Heart left ventricle (tissue), 16 donors: ENCODE data around the gene CLRN1. TPM values are rescaled to one million over a fixed set of nuclear protein-coding genes. Genes with fewer than 3 reads are reported as not detected.

Source experiments
- ATAC-seq, 4 donors: fragments of 200-7000 bp; cut with Tn5 transposase; one replicate each; pipeline ENCODE4 v1.9.1; 2020 to 2022; ENCODE audit warnings: moderate library complexity in 4 of 4, mild to moderate bottlenecking in 3 of 4, moderate number of reproducible peaks in 1 of 4
- DNase-seq, 5 donors: peaks; one replicate each; pipeline ENCODE4 v3.0.0-alpha.2; 2020
- H3K27ac ChIP-seq, 12 donors: fragments of 200-600 bp; sonication (generic) in 4 of 12; one replicate each; pipeline versions ENCODE4 v1.5.0 to v1.8.0; 2016 to 2022; ENCODE audit warnings: mild to moderate bottlenecking in 2 of 12
- H3K27me3 ChIP-seq, 9 donors: fragments of 200-600 bp; sonication (generic) in 2 of 9; one replicate each; pipeline versions ENCODE4 v1.5.1 to v1.8.0; 2016 to 2022; ENCODE audit warnings: mild to moderate bottlenecking in 3 of 9
- H3K36me3 ChIP-seq, 9 donors: fragments of 200-600 bp; sonication (generic) in 2 of 9; one replicate each; pipeline versions ENCODE4 v1.5.0 to v1.8.0; 2018 to 2022; ENCODE audit warnings: mild to moderate bottlenecking in 2 of 9
- H3K4me1 ChIP-seq, 12 donors: fragments of 200-600 bp; sonication (generic) in 4 of 12; one replicate each; pipeline versions ENCODE4 v1.5.0 to v1.8.0; 2016 to 2022; ENCODE audit warnings: mild to moderate bottlenecking in 3 of 12
- H3K4me3 ChIP-seq, 12 donors: fragments of 200-600 bp; sonication (generic) in 4 of 12; one replicate each; pipeline versions ENCODE4 v1.5.0 to v1.8.0; 2017 to 2022; ENCODE audit warnings: mild to moderate bottlenecking in 9 of 12, moderate library complexity in 4 of 12
- H3K9me3 ChIP-seq, 12 donors: fragments of 200-600 bp; sonication (generic) in 4 of 12; one replicate each; pipeline versions ENCODE4 v1.5.0 to v1.8.0; 2016 to 2022; ENCODE audit warnings: mild to moderate bottlenecking in 1 of 12
- POLR2A ChIP-seq, 2 donors: fragments of 450-650 bp; IDR thresholded peaks; one replicate each; pipeline ENCODE4 v1.6.1; 2017; ENCODE audit warnings: antibody characterized with exemption in 2 of 2, mild to moderate bottlenecking in 2 of 2, moderate library complexity in 2 of 2
- WGBS, 4 donors: extraction: QIAGEN DNeasy Blood & Tissue Kit in 2 of 4; methylation state at CpG; one replicate each; pipeline versions ENCODE4 v1.1.5 to v1.1.7; 2013 to 2018; 5-methylcytosine and 5-hydroxymethylcytosine counted together
- intact Hi-C, 10 donors: fragments of 100-400 bp; cut with DNase I; formaldehyde crosslinking; loops; one replicate each; pipeline versions ENCODE4 v1.11.1 to v1.14.2; 2022
- polyA plus RNA-seq, 2 donors: library from polyadenylated mRNA; stranded (reverse); fragments of 200-250 nt; gene quantifications; one replicate each; pipeline ENCODE4 v1.2.3, GENCODE V29; 2013
- total RNA-seq, 9 donors: library from RNA; depleted of rRNA in 2 of 9; stranded (reverse); fragments of >200 nt in 2 of 9; fragmentation: NEBNext Ultra II Directional in 3 of 9; extraction: Animal tissue kit (Norgen Biotek cat#: 25700) in 3 of 9; gene quantifications; one replicate each; pipeline versions ENCODE4 v1.1.0 to v1.2.4, GENCODE V29; 2016 to 2023
- TF ChIP-seq, protein P1 (sequence below), 12 donors: fragments of 200-600 bp; sonication (generic) in 4 of 12; IDR thresholded peaks; one replicate each; pipeline versions ENCODE4 v1.5.0 to v1.8.0; 2018 to 2022; ENCODE audit warnings: antibody characterized with exemption in 12 of 12, mild to moderate bottlenecking in 5 of 12
- donor health status: ischemic (EF 13 %, LVEDD 7.1; RV severe dilation, severe dysfunction).
- donor health status: healthy with polysubstance abuse.
- donor health status: DM: no; HTN: yes; CAD: no.
- donor health status: DM: no; HTN: no; CAD: no.
- donor health status: ischemic (EF 25% LVEDD 6.9; RV normal size, moderate dysfunction).
- donor health status: ischemic (EF 25% LVEDD 5.7; RV mildly dilated, moderate dysfunction).
- donor health status: healthy.
- donor health status: DM: yes; HTN: yes; CAD: no.
- donor health status: ischemic (EF 35%, LVEDD 5.7; RV mildly dilated, moderate dysfunction).
- donor health status: nonischemic (EF 11% LVEDD 7.7; RV severe dilation, severe dysfunction).
- donor health status: DM: yes; HTN: yes; CAD: no.
- donor health status: PGD.
- donor health status: ischemic (EF 29% LVEDD 5.4; RV normal size, mild dysfunction).
- donor health status: nonischemic (EF 23%, LVEDD 6.1; RV moderate dilation, normal function).

Gene CLRN1
- total and polyA plus RNA-seq, 11 donors = not detected

DNA sequence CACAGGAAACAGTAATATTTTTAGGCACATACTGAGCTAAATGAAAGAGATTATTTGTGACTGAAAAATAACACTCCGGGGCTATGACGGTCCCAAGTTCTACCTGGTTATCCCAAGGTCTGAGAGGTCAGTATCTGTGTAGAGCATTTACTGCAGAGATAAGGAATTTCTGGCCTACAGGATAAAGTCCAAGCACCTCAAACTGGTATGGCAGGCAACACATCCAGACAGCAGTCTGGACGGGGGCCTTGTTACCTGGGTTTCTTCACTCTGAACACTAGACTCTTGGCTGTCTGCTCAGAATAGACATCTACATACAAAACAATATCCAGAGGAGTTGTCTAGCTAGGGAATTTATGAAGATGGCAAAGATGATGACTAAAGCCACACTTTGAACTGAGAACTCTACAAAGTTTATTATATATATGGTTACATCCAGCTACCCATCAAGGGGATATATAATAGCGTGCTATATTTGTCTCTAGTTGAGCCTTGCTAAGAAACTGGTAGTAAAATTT lies 42.0 kb upstream of the CLRN1 start:
- intact Hi-C loops = no loop called here
- no peaks in the 10 kb centered on the region for H3K36me3 ChIP-seq

DNA sequence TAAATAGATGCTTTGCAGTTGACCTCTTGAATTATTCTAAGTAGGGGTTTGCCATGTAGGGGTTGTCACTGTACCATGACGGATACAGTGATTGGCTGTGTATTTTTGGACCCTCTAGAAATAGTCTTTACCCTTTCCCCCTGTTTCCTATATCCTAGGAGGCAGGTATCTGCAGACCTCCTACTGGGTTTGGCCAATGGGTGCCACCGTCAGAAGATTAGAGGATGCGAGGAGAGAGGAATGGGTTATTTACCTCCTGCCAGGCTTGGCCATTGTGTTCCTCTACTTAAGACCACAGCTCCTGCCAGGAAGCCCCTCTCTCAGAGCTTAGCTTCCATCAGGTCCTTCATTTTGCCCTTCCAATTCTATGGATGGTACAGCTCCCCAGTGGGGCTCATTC lies 40.2 kb upstream of the CLRN1 start:
- H3K4me1 ChIP-seq = no peaks in the 10 kb centered on the region
- ATAC-seq = no peak
- H3K36me3 ChIP-seq = no peaks in the 10 kb centered on the region
- no peak overlapping the region for H3K27ac ChIP-seq
- no peak overlapping the region for H3K4me3 ChIP-seq
- H3K9me3 ChIP-seq = no peaks in the 10 kb centered on the region
- H3K27me3 ChIP-seq = peaks cover 0 to 7% (median 0%) of the 10 kb centered on the region in 9 donors
- 79 to 88% (median 86%) methylated on average over 3 of the region's 3 CpGs for WGBS, 4 donors
- TF ChIP-seq, protein P1, sequence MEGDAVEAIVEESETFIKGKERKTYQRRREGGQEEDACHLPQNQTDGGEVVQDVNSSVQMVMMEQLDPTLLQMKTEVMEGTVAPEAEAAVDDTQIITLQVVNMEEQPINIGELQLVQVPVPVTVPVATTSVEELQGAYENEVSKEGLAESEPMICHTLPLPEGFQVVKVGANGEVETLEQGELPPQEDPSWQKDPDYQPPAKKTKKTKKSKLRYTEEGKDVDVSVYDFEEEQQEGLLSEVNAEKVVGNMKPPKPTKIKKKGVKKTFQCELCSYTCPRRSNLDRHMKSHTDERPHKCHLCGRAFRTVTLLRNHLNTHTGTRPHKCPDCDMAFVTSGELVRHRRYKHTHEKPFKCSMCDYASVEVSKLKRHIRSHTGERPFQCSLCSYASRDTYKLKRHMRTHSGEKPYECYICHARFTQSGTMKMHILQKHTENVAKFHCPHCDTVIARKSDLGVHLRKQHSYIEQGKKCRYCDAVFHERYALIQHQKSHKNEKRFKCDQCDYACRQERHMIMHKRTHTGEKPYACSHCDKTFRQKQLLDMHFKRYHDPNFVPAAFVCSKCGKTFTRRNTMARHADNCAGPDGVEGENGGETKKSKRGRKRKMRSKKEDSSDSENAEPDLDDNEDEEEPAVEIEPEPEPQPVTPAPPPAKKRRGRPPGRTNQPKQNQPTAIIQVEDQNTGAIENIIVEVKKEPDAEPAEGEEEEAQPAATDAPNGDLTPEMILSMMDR (IDR thresholded peaks at IDR 0.05) = no peak
- TF ChIP-seq POLR2A (IDR thresholded peaks at IDR 0.05) = no peak
- intact Hi-C loops = no loop called here
- no peak for DNase-seq

More for the DNA sequence above, 42.0 kb upstream of the CLRN1 start:
- Histone ChIP-seq H3K9me3 (no peaks in the 10 kb centered on the region), H3K27ac (no peak overlapping the region), H3K4me1 (no peaks in the 10 kb centered on the region), H3K27me3 (peaks cover 0 to 10% (median 0%) of the 10 kb centered on the region in 9 donors), H3K4me3 (no peak overlapping the region)
- 57 to 75% (median 64%) methylated on average over 4 of the region's 4 CpGs for WGBS, 4 donors
- DNase-seq (no peak), ATAC-seq (no peak)
- TF ChIP-seq, protein P1 (IDR thresholded peaks at IDR 0.05) = no peak
- TF ChIP-seq POLR2A (IDR thresholded peaks at IDR 0.05) = no peak

DNA sequence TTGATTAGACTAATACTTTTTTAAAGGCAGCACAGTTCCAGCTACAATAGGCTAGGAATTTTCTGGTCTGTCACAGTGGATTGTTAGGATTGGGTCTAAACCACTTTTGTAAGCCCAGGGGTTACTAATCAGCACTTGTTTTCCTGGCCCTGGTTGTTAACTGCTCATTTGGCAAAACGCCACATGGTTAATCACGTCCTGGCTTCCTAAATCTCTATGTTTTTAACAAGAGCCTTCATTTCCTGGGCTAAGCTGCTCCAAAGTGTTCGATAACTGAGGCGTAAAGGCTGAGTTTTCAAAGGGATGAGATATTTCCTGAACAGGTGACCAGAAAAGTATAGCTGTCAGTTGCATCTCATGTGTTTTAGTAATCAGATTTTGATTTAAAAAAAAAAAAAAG lies 38.9 kb upstream of the CLRN1 start:
- Histone ChIP-seq H3K27me3 (peaks cover 0 to 6% (median 0%) of the 10 kb centered on the region in 9 donors), H3K4me3 (no peak overlapping the region), H3K9me3 (no peaks in the 10 kb centered on the region), H3K4me1 (no peaks in the 10 kb centered on the region), H3K27ac (no peak overlapping the region), H3K36me3 (no peaks in the 10 kb centered on the region)
- WGBS, 4 donors = 25 to 37% (median 27%) methylated on average over 4 of the region's 4 CpGs
- TF ChIP-seq POLR2A (IDR thresholded peaks at IDR 0.05) = no peak
- TF ChIP-seq, protein P1 (IDR thresholded peaks at IDR 0.05) = no peak
- DNase-seq (no peak), ATAC-seq (no peak)
- intact Hi-C loops = no loop called here

DNA sequence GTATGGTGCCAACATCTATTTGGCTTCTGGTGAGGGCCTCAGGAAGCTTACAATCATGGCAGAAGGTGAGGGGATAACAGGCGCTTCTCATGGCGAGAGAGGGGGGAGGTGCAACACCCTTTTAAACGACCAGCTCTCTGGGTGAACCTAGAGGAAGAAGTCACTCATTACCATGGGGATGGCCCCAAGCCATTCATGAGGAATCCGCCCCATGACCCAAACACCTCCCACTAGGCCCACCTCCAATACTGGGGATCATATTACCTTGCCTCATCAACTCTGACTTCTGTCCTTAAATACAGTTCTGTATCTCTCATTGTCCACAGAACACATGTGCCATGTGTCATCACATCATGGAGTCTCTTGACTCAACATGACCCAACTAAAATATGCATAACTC lies 37.5 kb upstream of the CLRN1 start:
- Histone ChIP-seq H3K36me3 (no peaks in the 10 kb centered on the region), H3K9me3 (no peaks in the 10 kb centered on the region), H3K4me1 (no peaks in the 10 kb centered on the region), H3K4me3 (no peak overlapping the region), H3K27me3 (no peaks in the 10 kb centered on the region), H3K27ac (no peak overlapping the region)
- ATAC-seq (no peak), DNase-seq (no peak)
- 73 to 81% (median 79%) methylated on average over 4 of the region's 4 CpGs for WGBS, 4 donors
- intact Hi-C loops = loop anchor here in 1 of 10 donors (5.0 kb wide), 1 partner anchor 132 kb away; no protein-coding TSS in a partner anchor
- TF ChIP-seq POLR2A (IDR thresholded peaks at IDR 0.05) = no peak
- TF ChIP-seq, protein P1 (IDR thresholded peaks at IDR 0.05) = no peak
